Subcutaneous abdominal adipose tissue (tissue), 5 donors: Measurements from ENCODE around the gene GPD1L.

Experiments
- H3K27ac ChIP-seq: one replicate; pipeline ENCODE4 v1.7.0; 2013; ENCODE audit warnings: low read depth, mild to moderate bottlenecking, inconsistent platforms, low read length, moderate library complexity
- H3K27me3 ChIP-seq, 5 donors: one replicate each; pipeline ENCODE4 v1.7.0; 2013; ENCODE audit warnings: low read length in 5 of 5, inconsistent platforms in 1 of 5; ENCODE audit not compliant: control insufficient read depth in 5 of 5, insufficient read depth in 4 of 5
- H3K36me3 ChIP-seq, 5 donors: one replicate each; pipeline ENCODE4 v1.7.0; 2013; ENCODE audit warnings: low read length in 5 of 5; ENCODE audit not compliant: control insufficient read depth in 5 of 5, insufficient read depth in 5 of 5
- H3K4me1 ChIP-seq, 5 donors: one replicate each; pipeline ENCODE4 v1.7.0; 2013; ENCODE audit warnings: low read length in 5 of 5, mild to moderate bottlenecking in 3 of 5, moderate library complexity in 1 of 5; ENCODE audit not compliant: control insufficient read depth in 5 of 5, insufficient read depth in 5 of 5
- H3K4me3 ChIP-seq, 5 donors: one replicate each; pipeline ENCODE4 v1.7.0; 2013; ENCODE audit warnings: low read length in 5 of 5, low read depth in 1 of 5
- H3K9ac ChIP-seq, 5 donors: one replicate each; pipeline ENCODE4 v1.7.0; 2013; ENCODE audit warnings: low read length in 5 of 5, mild to moderate bottlenecking in 4 of 5, moderate library complexity in 3 of 5
- H3K9me3 ChIP-seq, 5 donors: one replicate each; pipeline ENCODE4 v1.7.0; 2013; ENCODE audit warnings: low read length in 5 of 5; ENCODE audit not compliant: control insufficient read depth in 5 of 5
- donor health status: healthy.
- donor health status: healthy.
- donor health status: healthy.
- donor health status: healthy.
- donor health status: healthy.

GPD1L gene

GRCh38 chr3:32175607-32176197, 69.3 kb downstream of the GPD1L start:
- Histone ChIP-seq H3K36me3 (no peaks in the 10 kb centered on the region), H3K9me3 (peaks cover 0 to 12% (median 4%) of the 10 kb centered on the region in 5 donors), H3K27me3 (no peaks in the 10 kb centered on the region), H3K4me3 (no peak overlapping the region), H3K27ac (no peak overlapping the region), H3K4me1 (peaks cover 0 to 11% (median 6%) of the 10 kb centered on the region in 5 donors), H3K9ac (no peak overlapping the region)

GRCh38 chr3:32176989-32177701, 70.7 kb downstream of the GPD1L start:
- no peak overlapping the region for H3K27ac ChIP-seq
- H3K4me1 ChIP-seq, result peaks cover 0 to 11% (median 6%) of the 10 kb centered on the region in 5 donors
- peaks cover 0 to 4% (median 0%) of the 10 kb centered on the region in 5 donors for H3K9me3 ChIP-seq
- no peaks in the 10 kb centered on the region for H3K36me3 ChIP-seq
- H3K9ac ChIP-seq, result no peak overlapping the region
- peak overlapping the region in 1 of 5 donors; percentile 12 for H3K4me3 ChIP-seq
- H3K27me3 ChIP-seq, result no peaks in the 10 kb centered on the region

- H3K36me3 ChIP-seq, result no peaks in the 10 kb centered on the region
- no peaks in the 10 kb centered on the region for H3K27me3 ChIP-seq
- H3K4me3 ChIP-seq, result peak overlapping the region in 1 of 5 donors; percentile 12
- no peaks in the 10 kb centered on the region for H3K9me3 ChIP-seq
- H3K27ac ChIP-seq, result no peak overlapping the region
- H3K9ac ChIP-seq, result no peak overlapping the region
- peaks cover 0 to 11% (median 6%) of the 10 kb centered on the region in 5 donors for H3K4me1 ChIP-seq
Measured at GRCh38 chr3:32177702-32178198, 71.3 kb downstream of the GPD1L start.

- Histone ChIP-seq H3K27me3 (no peaks in the 10 kb centered on the region), H3K27ac (no peak overlapping the region), H3K9me3 (no peaks in the 10 kb centered on the region), H3K36me3 (no peaks in the 10 kb centered on the region), H3K4me3 (no peak overlapping the region), H3K9ac (no peak overlapping the region), H3K4me1 (peaks cover 0 to 11% (median 6%) of the 10 kb centered on the region in 5 donors)
Measured at GRCh38 chr3:32180141-32180784, 73.8 kb downstream of the GPD1L start.

- no peak overlapping the region for H3K4me3 ChIP-seq
- no peaks in the 10 kb centered on the region for H3K36me3 ChIP-seq
- no peaks in the 10 kb centered on the region for H3K27me3 ChIP-seq
- peaks cover 0 to 11% (median 6%) of the 10 kb centered on the region in 5 donors for H3K4me1 ChIP-seq
- no peak overlapping the region for H3K27ac ChIP-seq
- no peaks in the 10 kb centered on the region for H3K9me3 ChIP-seq
- H3K9ac ChIP-seq, result no peak overlapping the region
Measured at GRCh38 chr3:32181365-32181764, 74.9 kb downstream of the GPD1L start.

GRCh38 chr3:32181796-32182195, 75.4 kb downstream of the GPD1L start:
- H3K9me3 ChIP-seq, result no peaks in the 10 kb centered on the region
- H3K4me1 ChIP-seq, result peaks cover 0 to 11% (median 6%) of the 10 kb centered on the region in 5 donors
- H3K27ac ChIP-seq, result no peak overlapping the region
- H3K4me3 ChIP-seq, result no peak overlapping the region
- H3K36me3 ChIP-seq, result no peaks in the 10 kb centered on the region
- H3K27me3 ChIP-seq, result no peaks in the 10 kb centered on the region
- H3K9ac ChIP-seq, result no peak overlapping the region

- Histone ChIP-seq H3K27me3 (no peaks in the 10 kb centered on the region), H3K4me1 (no peaks in the 10 kb centered on the region), H3K9me3 (no peaks in the 10 kb centered on the region), H3K27ac (no peak overlapping the region), H3K9ac (no peak overlapping the region), H3K4me3 (no peak overlapping the region), H3K36me3 (no peaks in the 10 kb centered on the region)
Measured at GRCh38 chr3:32184187-32184730, 77.8 kb downstream of the GPD1L start.

- Histone ChIP-seq H3K27ac (no peak overlapping the region), H3K27me3 (no peaks in the 10 kb centered on the region), H3K9me3 (no peaks in the 10 kb centered on the region), H3K9ac (no peak overlapping the region), H3K4me3 (no peak overlapping the region), H3K36me3 (no peaks in the 10 kb centered on the region), H3K4me1 (peaks cover 0 to 5% (median 0%) of the 10 kb centered on the region in 5 donors)
Measured at GRCh38 chr3:32186097-32186496, 79.7 kb downstream of the GPD1L start.

GRCh38 chr3:32186876-32187275, 80.5 kb downstream of the GPD1L start:
- Histone ChIP-seq H3K27me3 (no peaks in the 10 kb centered on the region), H3K27ac (no peak overlapping the region), H3K36me3 (no peaks in the 10 kb centered on the region), H3K9me3 (no peaks in the 10 kb centered on the region), H3K4me3 (no peak overlapping the region), H3K4me1 (peaks cover 0 to 5% (median 0%) of the 10 kb centered on the region in 5 donors), H3K9ac (no peak overlapping the region)

GRCh38 chr3:32189693-32190092, 83.3 kb downstream of the GPD1L start:
- Histone ChIP-seq H3K9ac (no peak overlapping the region), H3K4me1 (peaks cover 0 to 11% (median 4%) of the 10 kb centered on the region in 5 donors), H3K36me3 (no peaks in the 10 kb centered on the region), H3K27me3 (no peaks in the 10 kb centered on the region), H3K9me3 (no peaks in the 10 kb centered on the region), H3K27ac (no peak overlapping the region), H3K4me3 (no peak overlapping the region)
